GM23338 (cell line): ENCODE measurements around the gene SKIC8.

Source experiments
- NANOG ChIP-seq: IDR thresholded peaks from 2 replicates; pipeline ENCODE4 v1.6.1; 2016; ENCODE audit warnings: antibody characterized with exemption, borderline replicate concordance
- TF ChIP-seq, protein P1 (sequence below), 2 experiments: fragments of 200-600 bp in 1 of 2; sonication (generic) in 1 of 2; conservative IDR thresholded peaks; 2 replicates each; pipeline versions ENCODE4 v1.5.1 to v1.6.1; 2016 to 2017; ENCODE audit warnings: antibody characterized with exemption in 2 of 2, low read depth in 2 of 2, mild to moderate bottlenecking in 2 of 2, moderate library complexity in 1 of 2

DNA sequence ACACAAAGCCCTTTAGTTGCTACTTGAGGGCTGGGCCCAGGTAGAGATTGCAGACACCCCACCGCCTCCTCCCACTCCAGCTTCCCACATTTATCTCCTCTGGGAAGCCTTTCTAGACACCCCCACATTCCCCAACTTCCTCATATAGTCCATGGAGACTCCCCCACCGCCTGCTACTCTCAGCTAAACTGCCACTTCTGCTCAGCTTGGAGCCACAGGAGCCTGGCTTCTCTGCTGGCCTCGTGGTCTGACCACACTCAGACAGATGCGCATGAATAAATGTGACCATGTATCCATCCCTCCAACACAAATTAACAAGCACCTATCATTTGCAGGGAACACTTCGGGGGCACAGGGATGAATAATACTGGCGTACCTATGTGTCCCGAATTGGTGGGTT, 54.5 kb downstream of the SKIC8 start:
- TF ChIP-seq, protein P1, sequence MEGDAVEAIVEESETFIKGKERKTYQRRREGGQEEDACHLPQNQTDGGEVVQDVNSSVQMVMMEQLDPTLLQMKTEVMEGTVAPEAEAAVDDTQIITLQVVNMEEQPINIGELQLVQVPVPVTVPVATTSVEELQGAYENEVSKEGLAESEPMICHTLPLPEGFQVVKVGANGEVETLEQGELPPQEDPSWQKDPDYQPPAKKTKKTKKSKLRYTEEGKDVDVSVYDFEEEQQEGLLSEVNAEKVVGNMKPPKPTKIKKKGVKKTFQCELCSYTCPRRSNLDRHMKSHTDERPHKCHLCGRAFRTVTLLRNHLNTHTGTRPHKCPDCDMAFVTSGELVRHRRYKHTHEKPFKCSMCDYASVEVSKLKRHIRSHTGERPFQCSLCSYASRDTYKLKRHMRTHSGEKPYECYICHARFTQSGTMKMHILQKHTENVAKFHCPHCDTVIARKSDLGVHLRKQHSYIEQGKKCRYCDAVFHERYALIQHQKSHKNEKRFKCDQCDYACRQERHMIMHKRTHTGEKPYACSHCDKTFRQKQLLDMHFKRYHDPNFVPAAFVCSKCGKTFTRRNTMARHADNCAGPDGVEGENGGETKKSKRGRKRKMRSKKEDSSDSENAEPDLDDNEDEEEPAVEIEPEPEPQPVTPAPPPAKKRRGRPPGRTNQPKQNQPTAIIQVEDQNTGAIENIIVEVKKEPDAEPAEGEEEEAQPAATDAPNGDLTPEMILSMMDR (conservative IDR thresholded peaks at IDR 0.05; ENCODE audit: low read depth in 2 of 2), result no peak
- TF ChIP-seq NANOG, result no peak
